Astrocyte of the cerebellum (primary cell): ENCODE measurements around the gene CALHM3.

Source experiments
- DNase-seq: peaks from one replicate; pipeline ENCODE4 v3.0.0-alpha.2; 2011; ENCODE audit warnings: low read depth
- H3K4me3 ChIP-seq: 2 replicates; pipeline ENCODE4 v1.5.1; 2011; ENCODE audit warnings: mild to moderate bottlenecking, low read depth, low read length, moderate library complexity
- in situ Hi-C: cut with HindIII; loops from 2 replicates; pipeline ENCODE4 v1.10.0; 2017; ENCODE audit warnings: low sequenced_read_pairs
- TF ChIP-seq, protein P1 (sequence below): IDR thresholded peaks from 2 replicates; pipeline ENCODE4 v1.5.1; 2012; ENCODE audit warnings: low read length, low read depth, moderate library complexity, mild to moderate bottlenecking; ENCODE audit errors: missing control alignments

CALHM3 gene

DNA sequence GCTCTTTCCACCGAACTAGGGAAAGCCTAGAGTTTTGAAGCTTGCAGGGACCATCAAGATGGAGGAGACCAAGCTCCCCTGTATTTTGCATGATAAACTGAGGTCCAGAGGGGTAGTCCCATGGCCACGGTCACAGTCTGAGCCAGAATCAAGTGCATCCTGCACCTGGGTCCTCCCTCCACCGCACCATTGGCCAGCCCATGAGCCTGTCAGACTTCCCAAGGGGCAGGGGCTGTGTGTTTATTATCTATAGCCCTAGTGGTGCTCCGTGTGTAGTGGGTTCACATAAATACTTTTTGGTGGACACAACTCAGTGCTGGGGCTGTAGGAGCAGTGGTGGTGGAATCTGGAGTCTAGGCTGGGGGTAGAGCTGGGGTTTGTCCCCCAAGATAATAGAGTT, 3.6 kb downstream of the CALHM3 start:
- TF ChIP-seq, protein P1, sequence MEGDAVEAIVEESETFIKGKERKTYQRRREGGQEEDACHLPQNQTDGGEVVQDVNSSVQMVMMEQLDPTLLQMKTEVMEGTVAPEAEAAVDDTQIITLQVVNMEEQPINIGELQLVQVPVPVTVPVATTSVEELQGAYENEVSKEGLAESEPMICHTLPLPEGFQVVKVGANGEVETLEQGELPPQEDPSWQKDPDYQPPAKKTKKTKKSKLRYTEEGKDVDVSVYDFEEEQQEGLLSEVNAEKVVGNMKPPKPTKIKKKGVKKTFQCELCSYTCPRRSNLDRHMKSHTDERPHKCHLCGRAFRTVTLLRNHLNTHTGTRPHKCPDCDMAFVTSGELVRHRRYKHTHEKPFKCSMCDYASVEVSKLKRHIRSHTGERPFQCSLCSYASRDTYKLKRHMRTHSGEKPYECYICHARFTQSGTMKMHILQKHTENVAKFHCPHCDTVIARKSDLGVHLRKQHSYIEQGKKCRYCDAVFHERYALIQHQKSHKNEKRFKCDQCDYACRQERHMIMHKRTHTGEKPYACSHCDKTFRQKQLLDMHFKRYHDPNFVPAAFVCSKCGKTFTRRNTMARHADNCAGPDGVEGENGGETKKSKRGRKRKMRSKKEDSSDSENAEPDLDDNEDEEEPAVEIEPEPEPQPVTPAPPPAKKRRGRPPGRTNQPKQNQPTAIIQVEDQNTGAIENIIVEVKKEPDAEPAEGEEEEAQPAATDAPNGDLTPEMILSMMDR, result no peak
- in situ Hi-C loops, result loop anchor here (10.0 kb wide), 1 partner anchor 61 kb away; no protein-coding TSS in a partner anchor
- DNase-seq, result no peak
- H3K4me3 ChIP-seq, result no peak overlapping the region

- in situ Hi-C loops, result loop anchor here (10.0 kb wide), 1 partner anchor 59 kb away; no protein-coding TSS in a partner anchor
- TF ChIP-seq, protein P1, result no peak
- no peak overlapping the region for H3K4me3 ChIP-seq
- DNase-seq, result no peak
These were observed 5.0 kb downstream of the CALHM3 start for GRCh38 chr10:103474077-103474476.

DNA sequence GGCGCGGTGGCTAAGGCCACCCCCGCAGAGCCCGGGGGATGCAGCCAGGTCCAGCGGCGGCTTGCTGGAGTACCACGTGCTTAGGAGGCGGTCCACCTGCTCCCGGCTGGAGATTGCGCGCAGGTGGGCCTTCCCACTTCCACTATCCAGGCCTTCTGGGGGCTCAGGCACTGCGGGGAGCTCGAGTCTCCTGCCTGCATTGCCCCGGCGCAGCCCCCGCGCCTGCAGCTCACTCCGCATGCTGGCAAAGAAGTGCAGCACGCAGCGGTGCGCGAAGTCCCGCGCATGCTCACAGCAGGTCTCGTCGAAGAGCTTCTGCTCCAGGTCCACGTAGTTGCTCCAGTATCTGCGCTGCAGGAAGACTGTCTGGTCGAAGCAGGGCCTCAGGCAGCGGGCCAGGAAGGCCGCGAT, 5.8 kb downstream of the CALHM3 start:
- in situ Hi-C loops, result loop anchor here (10.0 kb wide), 1 partner anchor 58 kb away; no protein-coding TSS in a partner anchor
- no peak for DNase-seq
- no peak overlapping the region for H3K4me3 ChIP-seq
- TF ChIP-seq, protein P1, result no peak

GRCh38 chr10:103472005-103472404, 7.0 kb downstream of the CALHM3 start:
- no peak for DNase-seq
- no peak overlapping the region for H3K4me3 ChIP-seq
- TF ChIP-seq, protein P1, result no peak
- in situ Hi-C loops, result loop anchor here (10.0 kb wide), 1 partner anchor 57 kb away; no protein-coding TSS in a partner anchor

- in situ Hi-C loops, result loop anchor here (10.0 kb wide), 1 partner anchor 56 kb away; no protein-coding TSS in a partner anchor
- no peak overlapping the region for H3K4me3 ChIP-seq
- DNase-seq, result no peak
- TF ChIP-seq, protein P1, result no peak
These were observed 8.0 kb downstream of the CALHM3 start for GRCh38 chr10:103470761-103471653.

- TF ChIP-seq, protein P1, result no peak
- no peak for DNase-seq
- in situ Hi-C loops, result no loop called here
- no peak overlapping the region for H3K4me3 ChIP-seq
These were observed 9.8 kb downstream of the CALHM3 start for GRCh38 chr10:103469201-103469600.
